ENCODE data around the gene HUS1B. TPM values are rescaled to one million over a fixed set of nuclear protein-coding genes. Genes with fewer than 3 reads are reported as not detected.
"Not testable (repeated sequence)": the region's sequence is repeated elsewhere in the genome, so short reads cannot be mapped to it uniquely, and the experiment has no call there.

Gene HUS1B
- total and polyA plus RNA-seq, 9 of the 15 experiments (the other 6 are each of a cell fraction or from before 2014, with no cell fraction given) = 0.16 to 1.4 (median 0.38) TPM; not detected in 1

GRCh38 chr6:663788-664187, 6.9 kb upstream of the HUS1B start:
- FAIRE-seq; intact Hi-C loops (cut with micrococcal nuclease); H3K4me3 ChIP-seq; H3K9me3 ChIP-seq (replicated peaks; ENCODE audit: control insufficient read depth, insufficient read depth, low read depth, low read length); H2AFZ ChIP-seq (ENCODE audit: low read depth, low read length); ATAC-seq; H3K27ac ChIP-seq (ENCODE audit: extremely low read depth, low read depth, low read length); in situ Hi-C loops (cut with MboI); H3K4me2 ChIP-seq (ENCODE audit: insufficient read depth, low read length); H4K20me1 ChIP-seq (replicated peaks; ENCODE audit: control insufficient read depth, insufficient read depth, low read length); H3K27me3 ChIP-seq (ENCODE audit: control insufficient read depth in 2 of 2, insufficient read depth in 2 of 2, low read length in 2 of 2); DNase-seq (ENCODE audit: extremely low read depth in 1 of 4, low spot score in 3 of 4); CTCF ChIA-PET (ENCODE audit: low intra/inter-chr PET ratio); H3K36me3 ChIP-seq (ENCODE audit: control insufficient read depth, insufficient read depth, low read length); H3K9ac ChIP-seq (ENCODE audit: insufficient read depth in 1 of 2, low read depth in 2 of 2, low read length in 2 of 2); BruUV-seq (replicated peaks); H3K9me1 ChIP-seq (ENCODE audit: control insufficient read depth, insufficient read depth, low read length); TF ChIP-seq PBX2 (CRISPR knock-in tag; IDR thresholded peaks at IDR 0.05; ENCODE audit: low read depth): not testable (repeated sequence)
- WGBS (ENCODE audit: insufficient coverage, low coverage, missing lambda C conversion rate) = 9% methylated on average over 4 of the region's 4 CpGs
- POLR2A ChIA-PET = interaction anchor here (0.8 kb wide), 1 partner anchor 320 kb away, joined by 4 read pairs; no protein-coding TSS in a partner anchor
- H3K79me2 ChIP-seq (ENCODE audit: control insufficient read depth, insufficient read depth, low read length) = peaks cover 21% of the 10 kb centered on the region
- TF ChIP-seq SPI1 (IDR thresholded peaks at IDR 0.05; ENCODE audit: borderline replicate concordance, low read depth, low read length) (peak; percentile 74; the same call in 1 of the 2 replicates), MEIS2 (IDR thresholded peaks at IDR 0.05; ENCODE audit: partially characterized antibody) (peak; percentile 75), PBX2 (tag; conservative IDR thresholded peaks at IDR 0.05; ENCODE audit: low read depth) (peak; percentile 61; the same call in 1 of the 2 replicates), PKNOX1 (IDR thresholded peaks at IDR 0.05) (peak; percentile 70; the same call in 1 of the 2 replicates), RCOR1 (IDR thresholded peaks at IDR 0.05; ENCODE audit: borderline replicate concordance in 1 of 2, low read depth in 2 of 2, low read length in 2 of 2) (peak in 1 of 2 experiments; percentile 57; a peak in 1 of 4 replicates), CTBP1 (IDR thresholded peaks at IDR 0.05; ENCODE audit: borderline replicate concordance) (peak; percentile 41; the same call in 1 of the 2 replicates)
- H3K4me1 ChIP-seq (replicated peaks in 1 of 2; ENCODE audit: control insufficient read depth in 2 of 2, insufficient read depth in 2 of 2, low read length in 2 of 2) = peaks cover 12 to 16% of the 10 kb centered on the region in 2 experiments
